Osteoblast (primary cell): ENCODE data around the gene SPATA6L. TPM values are rescaled to one million over a fixed set of nuclear protein-coding genes. Genes with fewer than 3 reads are reported as not detected.
A peak's percentile ranks its signal among the peaks of the same experiment; 100 is the strongest.

ENCODE experiments used
- DNase-seq: peaks from one replicate; pipeline ENCODE4 v3.0.0; 2011; ENCODE audit warnings: low spot score, mixed read lengths; ENCODE audit not compliant: insufficient read length; ENCODE audit errors: missing footprints
- H2AFZ ChIP-seq: 2 replicates; pipeline ENCODE4 v1.6.0; 2011; ENCODE audit warnings: mild to moderate bottlenecking, low read length
- H3K27ac ChIP-seq: 2 replicates; pipeline ENCODE4 v1.5.1; 2011; ENCODE audit warnings: mild to moderate bottlenecking, low read depth, low read length, moderate library complexity
- H3K27me3 ChIP-seq: 2 replicates; pipeline ENCODE4 v1.6.0; 2012; ENCODE audit warnings: mild to moderate bottlenecking, control low read depth, inconsistent platforms, low read length, moderate library complexity; ENCODE audit not compliant: insufficient read depth
- H3K36me3 ChIP-seq: 2 replicates; pipeline ENCODE4 v1.5.1; 2011; ENCODE audit warnings: mild to moderate bottlenecking, low read length, control low read depth, moderate library complexity; ENCODE audit not compliant: insufficient read depth
- H3K4me1 ChIP-seq: 2 replicates; pipeline ENCODE4 v1.5.1; 2011; ENCODE audit warnings: mild to moderate bottlenecking, low read length, control low read depth, moderate library complexity; ENCODE audit not compliant: insufficient read depth
- H3K4me2 ChIP-seq: 2 replicates; pipeline ENCODE4 v1.6.0; 2011; ENCODE audit warnings: mild to moderate bottlenecking, low read length; ENCODE audit not compliant: insufficient read depth
- H3K4me3 ChIP-seq: fragments of 200-600 bp; sonication (generic); 3 replicates; pipeline ENCODE4 v1.5.1; 2012; ENCODE audit warnings: mild to moderate bottlenecking, low read length, inconsistent platforms; ENCODE audit not compliant: insufficient read depth
- H3K79me2 ChIP-seq: 2 replicates; pipeline ENCODE4 v1.6.0; 2012; ENCODE audit warnings: mild to moderate bottlenecking, low read length, control low read depth, inconsistent platforms; ENCODE audit not compliant: insufficient read depth
- H3K9me3 ChIP-seq: 2 replicates; pipeline ENCODE4 v1.5.1; 2011; ENCODE audit warnings: low read depth, low read length, control low read depth
- H4K20me1 ChIP-seq: 2 replicates; pipeline ENCODE4 v1.6.0; 2012; ENCODE audit warnings: mild to moderate bottlenecking, low read length, control low read depth; ENCODE audit not compliant: insufficient read depth
- total RNA-seq: library from RNA; depleted of rRNA; stranded (reverse); fragments of >200 nt; gene quantifications from 2 replicates; pipeline ENCODE4 v1.2.3, GENCODE V29; 2012
- TF ChIP-seq, protein P1 (sequence below): IDR thresholded peaks from 2 replicates; pipeline ENCODE4 v1.5.1; 2011; ENCODE audit warnings: mild to moderate bottlenecking, low read depth, low read length, moderate library complexity; ENCODE audit errors: extremely low read depth

The SPATA6L gene
- total RNA-seq, 1 donor: 0.72 TPM

DNA sequence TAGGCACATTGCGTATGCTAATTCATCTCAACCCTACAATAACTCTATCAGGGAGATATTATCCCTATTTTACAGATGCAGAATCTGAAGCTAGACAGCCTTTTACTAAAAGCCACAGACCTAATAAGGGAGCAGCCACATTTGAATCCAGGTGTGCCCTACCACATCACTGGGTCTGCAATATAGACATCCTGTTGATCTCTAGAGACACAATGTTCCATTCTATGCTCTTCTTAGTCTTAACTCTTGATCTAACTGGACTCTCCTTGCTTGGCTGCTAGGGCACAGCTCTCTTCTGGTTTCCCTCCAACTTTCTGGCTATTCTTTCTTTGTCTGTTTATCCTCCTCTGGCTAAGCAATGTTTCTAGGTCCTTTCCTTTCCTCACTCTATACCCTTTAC is 1.4 kb upstream of the SPATA6L start:
- H3K9me3 ChIP-seq: no peaks in the 10 kb centered on the region
- H3K4me3 ChIP-seq: no peak overlapping the region
- no peak for DNase-seq
- H2AFZ ChIP-seq: no peak overlapping the region
- H3K27ac ChIP-seq: no peak overlapping the region
- H3K4me2 ChIP-seq: no peak overlapping the region
- TF ChIP-seq, protein P1, sequence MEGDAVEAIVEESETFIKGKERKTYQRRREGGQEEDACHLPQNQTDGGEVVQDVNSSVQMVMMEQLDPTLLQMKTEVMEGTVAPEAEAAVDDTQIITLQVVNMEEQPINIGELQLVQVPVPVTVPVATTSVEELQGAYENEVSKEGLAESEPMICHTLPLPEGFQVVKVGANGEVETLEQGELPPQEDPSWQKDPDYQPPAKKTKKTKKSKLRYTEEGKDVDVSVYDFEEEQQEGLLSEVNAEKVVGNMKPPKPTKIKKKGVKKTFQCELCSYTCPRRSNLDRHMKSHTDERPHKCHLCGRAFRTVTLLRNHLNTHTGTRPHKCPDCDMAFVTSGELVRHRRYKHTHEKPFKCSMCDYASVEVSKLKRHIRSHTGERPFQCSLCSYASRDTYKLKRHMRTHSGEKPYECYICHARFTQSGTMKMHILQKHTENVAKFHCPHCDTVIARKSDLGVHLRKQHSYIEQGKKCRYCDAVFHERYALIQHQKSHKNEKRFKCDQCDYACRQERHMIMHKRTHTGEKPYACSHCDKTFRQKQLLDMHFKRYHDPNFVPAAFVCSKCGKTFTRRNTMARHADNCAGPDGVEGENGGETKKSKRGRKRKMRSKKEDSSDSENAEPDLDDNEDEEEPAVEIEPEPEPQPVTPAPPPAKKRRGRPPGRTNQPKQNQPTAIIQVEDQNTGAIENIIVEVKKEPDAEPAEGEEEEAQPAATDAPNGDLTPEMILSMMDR: no peak
- H3K36me3 ChIP-seq: no peaks in the 10 kb centered on the region
- H3K27me3 ChIP-seq: no peaks in the 10 kb centered on the region
- peaks cover 3% of the 10 kb centered on the region for H3K79me2 ChIP-seq
- no peaks in the 10 kb centered on the region for H4K20me1 ChIP-seq
- H3K4me1 ChIP-seq: peaks cover 28% of the 10 kb centered on the region

DNA sequence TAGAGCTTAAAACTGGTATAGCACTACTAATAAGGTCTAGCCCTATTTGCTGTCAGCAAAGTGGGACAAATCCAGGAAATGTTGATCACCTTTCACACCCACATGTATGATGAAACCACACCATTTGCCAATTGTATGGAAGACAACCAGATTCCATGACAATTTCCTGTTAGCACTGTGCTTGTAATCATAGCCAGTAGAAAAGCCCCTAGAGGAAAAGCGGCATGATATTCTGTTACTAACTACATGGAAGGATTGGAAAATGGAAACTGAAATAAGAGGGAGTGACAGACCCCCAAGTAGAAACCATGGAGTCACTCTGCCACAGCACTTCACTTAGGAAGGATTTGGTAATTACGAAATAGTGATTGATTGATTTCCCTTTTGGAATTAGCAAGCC is 923 bp downstream of the SPATA6L start:
- Histone ChIP-seq H3K27ac (no peak overlapping the region), H3K4me1 (peaks cover 42% of the 10 kb centered on the region), H3K4me3 (peak overlapping the region; percentile 71), H2AFZ (peak overlapping the region; percentile 38), H3K36me3 (no peaks in the 10 kb centered on the region), H3K79me2 (peaks cover 6% of the 10 kb centered on the region), H3K27me3 (no peaks in the 10 kb centered on the region), H3K9me3 (no peaks in the 10 kb centered on the region), H4K20me1 (no peaks in the 10 kb centered on the region), H3K4me2 (peak overlapping the region; percentile 89)
- no peak for DNase-seq
- TF ChIP-seq, protein P1: no peak

DNA sequence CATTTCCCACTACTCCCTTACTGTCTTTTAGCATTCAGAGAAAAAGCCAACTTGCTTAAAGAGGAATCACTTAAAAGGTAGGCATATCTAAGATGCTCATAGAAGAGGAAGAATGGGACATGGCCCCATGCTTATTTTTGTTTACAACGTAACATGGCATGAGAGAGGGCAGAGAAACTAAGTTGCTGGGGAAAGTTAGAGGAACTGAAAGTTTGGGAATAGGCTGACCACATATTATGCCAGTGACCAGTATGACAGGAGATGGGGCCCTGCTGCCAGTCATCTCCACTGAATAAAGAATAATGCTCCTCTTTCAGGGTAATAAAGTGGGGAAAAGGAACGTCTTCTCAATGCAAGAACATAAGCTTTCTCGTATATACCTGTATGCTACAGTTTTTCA is 2.3 kb downstream of the SPATA6L start:
- no peak for DNase-seq
- Histone ChIP-seq H2AFZ (no peak overlapping the region), H4K20me1 (no peaks in the 10 kb centered on the region), H3K9me3 (no peaks in the 10 kb centered on the region), H3K79me2 (peaks cover 6% of the 10 kb centered on the region), H3K4me2 (peak overlapping the region; percentile 97), H3K27ac (no peak overlapping the region), H3K4me1 (peaks cover 42% of the 10 kb centered on the region), H3K36me3 (no peaks in the 10 kb centered on the region), H3K4me3 (no peak overlapping the region), H3K27me3 (no peaks in the 10 kb centered on the region)
- TF ChIP-seq, protein P1: no peak

DNA sequence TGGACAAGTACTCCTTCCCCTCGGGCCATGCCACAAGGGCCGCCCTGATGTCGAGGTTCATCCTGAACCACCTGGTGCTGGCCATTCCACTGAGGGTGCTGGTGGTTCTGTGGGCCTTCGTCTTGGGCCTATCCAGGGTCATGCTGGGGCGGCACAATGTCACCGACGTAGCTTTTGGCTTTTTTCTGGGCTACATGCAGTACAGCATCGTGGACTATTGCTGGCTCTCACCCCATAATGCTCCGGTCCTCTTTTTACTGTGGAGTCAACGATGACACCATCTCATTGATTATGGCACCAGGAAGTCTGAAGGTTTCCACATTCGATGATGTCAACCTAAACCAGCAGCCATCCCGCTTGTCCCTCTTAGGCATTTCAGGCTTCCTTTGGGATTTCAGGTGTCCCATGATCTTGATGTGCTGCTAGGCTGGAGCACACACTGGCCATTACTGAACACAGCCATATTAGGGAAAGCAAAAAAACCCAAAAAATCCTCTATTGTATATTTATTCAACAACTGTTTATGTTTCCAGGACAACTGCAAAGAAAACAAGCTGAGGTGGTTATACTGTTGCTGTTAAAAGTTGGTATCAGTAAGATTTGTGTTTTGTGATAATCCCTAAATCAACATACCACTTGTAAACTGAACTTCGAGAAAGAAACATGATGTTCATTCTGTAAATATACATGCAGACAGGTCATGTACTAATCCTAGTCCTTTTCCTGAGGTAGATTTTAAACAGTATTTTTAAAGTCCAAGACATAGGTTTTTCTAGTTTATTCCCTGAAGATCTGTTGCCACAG is 3.1 kb downstream of the SPATA6L start:
- Histone ChIP-seq H3K4me2 (peak overlapping the region; percentile 97), H3K27ac (peak overlapping the region; percentile 0), H3K4me1 (peaks cover 42% of the 10 kb centered on the region), H2AFZ (peak overlapping the region; percentile 90), H3K4me3 (peak overlapping the region; percentile 83), H3K79me2 (peaks cover 6% of the 10 kb centered on the region), H3K9me3 (no peaks in the 10 kb centered on the region), H3K36me3 (no peaks in the 10 kb centered on the region), H3K27me3 (no peaks in the 10 kb centered on the region), H4K20me1 (no peaks in the 10 kb centered on the region)
- TF ChIP-seq, protein P1: no peak
- DNase-seq: peak; percentile 58
